SU-DHL-6 (cell line): Measurements from ENCODE around the gene KDM4B.

ENCODE experiments used
- EZH2phosphoT487 ChIP-seq: fragments of 200-600 bp; sonication (generic), shearing (Covaris generic); conservative IDR thresholded peaks from 2 replicates; pipeline ENCODE4 v1.6.1; 2018; ENCODE audit warnings: mild to moderate bottlenecking, antibody characterized with exemption, low read length, moderate library complexity, mixed read lengths
- TF ChIP-seq, protein P1 (sequence below): fragments of 200-600 bp; sonication (generic); IDR thresholded peaks from one replicate; pipeline ENCODE4 v1.5.1; 2017; ENCODE audit warnings: antibody characterized with exemption, mild to moderate bottlenecking, low read length, moderate library complexity; ENCODE audit not compliant: insufficient read depth, poor library complexity, severe bottlenecking

DNA sequence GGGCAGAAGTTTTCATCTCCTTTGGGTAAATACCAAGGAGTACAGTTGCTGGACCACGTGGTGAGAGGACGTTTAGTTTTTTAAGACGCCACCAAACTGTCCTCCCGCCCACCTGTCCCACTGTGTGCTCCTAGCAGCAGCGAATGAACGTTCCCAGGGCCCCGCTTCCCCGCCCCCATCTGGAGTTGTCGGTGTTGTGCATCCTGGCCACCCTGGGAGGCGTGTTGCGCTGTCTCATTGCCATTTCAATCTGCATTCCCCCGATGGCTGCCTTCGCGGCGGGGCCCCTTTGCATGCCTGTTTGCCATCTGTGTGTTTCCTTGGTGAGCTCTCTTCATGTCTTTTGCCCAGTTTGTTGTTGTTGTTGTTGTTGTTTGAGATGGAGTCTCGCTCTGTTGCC lies 76.1 kb downstream of the KDM4B start:
- TF ChIP-seq, protein P1, sequence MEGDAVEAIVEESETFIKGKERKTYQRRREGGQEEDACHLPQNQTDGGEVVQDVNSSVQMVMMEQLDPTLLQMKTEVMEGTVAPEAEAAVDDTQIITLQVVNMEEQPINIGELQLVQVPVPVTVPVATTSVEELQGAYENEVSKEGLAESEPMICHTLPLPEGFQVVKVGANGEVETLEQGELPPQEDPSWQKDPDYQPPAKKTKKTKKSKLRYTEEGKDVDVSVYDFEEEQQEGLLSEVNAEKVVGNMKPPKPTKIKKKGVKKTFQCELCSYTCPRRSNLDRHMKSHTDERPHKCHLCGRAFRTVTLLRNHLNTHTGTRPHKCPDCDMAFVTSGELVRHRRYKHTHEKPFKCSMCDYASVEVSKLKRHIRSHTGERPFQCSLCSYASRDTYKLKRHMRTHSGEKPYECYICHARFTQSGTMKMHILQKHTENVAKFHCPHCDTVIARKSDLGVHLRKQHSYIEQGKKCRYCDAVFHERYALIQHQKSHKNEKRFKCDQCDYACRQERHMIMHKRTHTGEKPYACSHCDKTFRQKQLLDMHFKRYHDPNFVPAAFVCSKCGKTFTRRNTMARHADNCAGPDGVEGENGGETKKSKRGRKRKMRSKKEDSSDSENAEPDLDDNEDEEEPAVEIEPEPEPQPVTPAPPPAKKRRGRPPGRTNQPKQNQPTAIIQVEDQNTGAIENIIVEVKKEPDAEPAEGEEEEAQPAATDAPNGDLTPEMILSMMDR: no peak
- TF ChIP-seq EZH2phosphoT487: no peak
